HG02870 (cell line): ENCODE measurements around the gene CWF19L2.

Experiments
- ATAC-seq: cut with Tn5 transposase; IDR thresholded peaks from one replicate; pipeline ENCODE4 v1.9.1; 2021; ENCODE audit warnings: mild to moderate bottlenecking, moderate library complexity; ENCODE audit not compliant: unreplicated experiment

Gene CWF19L2

GRCh38 chr11:107316426-107316825, 141.2 kb downstream of the CWF19L2 start:
- no peak for ATAC-seq

- ATAC-seq = no peak
These were observed 149.6 kb downstream of the CWF19L2 start for GRCh38 chr11:107307991-107308390.

- no peak for ATAC-seq
These were observed 155.7 kb downstream of the CWF19L2 start for GRCh38 chr11:107301878-107302277.

- no peak for ATAC-seq
These were observed 163.8 kb downstream of the CWF19L2 start for GRCh38 chr11:107293677-107294344.

GRCh38 chr11:107282195-107282594, 175.4 kb downstream of the CWF19L2 start:
- no peak for ATAC-seq
